NCI-H2029 (cell line): ENCODE data around the gene NRAS.

Experiments used
- DNase-seq: peaks from one replicate; lab custom pipeline; 2025; lab: John Stamatoyannopoulos, UW

Gene NRAS

GRCh38 chr1:114728553-114728952 lies 12.0 kb upstream of the NRAS start:
- DNase-seq = no peak

- DNase-seq = no peak
These were observed 8.7 kb upstream of the NRAS start for GRCh38 chr1:114725230-114725629.

GRCh38 chr1:114723915-114724314 lies 7.3 kb upstream of the NRAS start:
- DNase-seq = no peak

GRCh38 chr1:114723457-114723856 lies 6.9 kb upstream of the NRAS start:
- no peak for DNase-seq

- no peak for DNase-seq
These were observed 3.9 kb upstream of the NRAS start for GRCh38 chr1:114720492-114720891.

- DNase-seq = no peak
These were observed 2.8 kb upstream of the NRAS start for GRCh38 chr1:114719424-114719787.

- DNase-seq = no peak
These were observed 2.3 kb upstream of the NRAS start for GRCh38 chr1:114718661-114719423.

GRCh38 chr1:114715952-114716303 lies 643 bp downstream of the NRAS start:
- no peak for DNase-seq

GRCh38 chr1:114712977-114713376 lies 3.6 kb downstream of the NRAS start:
- DNase-seq = no peak

- DNase-seq = no peak
These were observed 6.2 kb downstream of the NRAS start for GRCh38 chr1:114710360-114710759.

GRCh38 chr1:114707604-114708003 lies 9.0 kb downstream of the NRAS start:
- DNase-seq = no peak

GRCh38 chr1:114703242-114703641 lies 13.3 kb downstream of the NRAS start:
- no peak for DNase-seq

- DNase-seq = no peak
These were observed 13.8 kb downstream of the NRAS start for GRCh38 chr1:114702737-114703136.

GRCh38 chr1:114701931-114702330 lies 14.6 kb downstream of the NRAS start:
- DNase-seq = no peak

GRCh38 chr1:114700036-114700600 lies 16.5 kb downstream of the NRAS start:
- DNase-seq = no peak

GRCh38 chr1:114696810-114697209 lies 19.8 kb downstream of the NRAS start:
- no peak for DNase-seq

GRCh38 chr1:114695430-114696058 lies 21.0 kb downstream of the NRAS start, which contains the start of gene AMPD1:
Gene AMPD1, minus strand, starts transcription at chr1:114695546. Its CDS starts 75 bp downstream, at chr1:114695471.
- DNase-seq = no peak

GRCh38 chr1:114694540-114695310 lies 21.8 kb downstream of the NRAS start:
- no peak for DNase-seq

- no peak for DNase-seq
These were observed 23.6 kb downstream of the NRAS start for GRCh38 chr1:114692947-114693346.

- no peak for DNase-seq
These were observed 25.5 kb downstream of the NRAS start for GRCh38 chr1:114691061-114691460.

GRCh38 chr1:114690148-114690547 lies 26.4 kb downstream of the NRAS start:
- DNase-seq = no peak

GRCh38 chr1:114688526-114688925 lies 28.0 kb downstream of the NRAS start:
- DNase-seq = no peak

- DNase-seq = no peak
These were observed 30.7 kb downstream of the NRAS start for GRCh38 chr1:114685851-114686250.
